Smooth muscle cell (in vitro differentiated cells): Measurements from ENCODE around the gene ZNF521. TPM values are rescaled to one million over a fixed set of nuclear protein-coding genes. Genes with fewer than 3 reads are reported as not detected.

Experiments used
- DNase-seq: peaks from one replicate; lab custom pipeline; 2025; ENCODE audit not compliant: unreplicated experiment; lab: John Stamatoyannopoulos, UW
- H2AFZ ChIP-seq: fragments of 200-600 bp; sonication (generic); 2 replicates; pipeline ENCODE4 v1.6.0; 2016; ENCODE audit warnings: antibody characterized with exemption, low read depth, mild to moderate bottlenecking
- H3F3A ChIP-seq: fragments of 200-600 bp; sonication (generic); 2 replicates; pipeline ENCODE4 v1.6.0; 2017; ENCODE audit warnings: antibody characterized with exemption, low read depth
- H3K27ac ChIP-seq: fragments of 200-600 bp; sonication (generic); 2 replicates; pipeline ENCODE4 v1.5.1; 2016; ENCODE audit warnings: low read depth, mild to moderate bottlenecking
- H3K27me3 ChIP-seq: fragments of 200-600 bp; sonication (generic); 2 replicates; pipeline ENCODE4 v1.6.1; 2016; ENCODE audit warnings: low read depth, mild to moderate bottlenecking
- H3K36me3 ChIP-seq: fragments of 200-600 bp; sonication (generic); 2 replicates; pipeline ENCODE4 v1.5.1; 2016; ENCODE audit warnings: low read depth
- H3K4me1 ChIP-seq: fragments of 200-600 bp; sonication (generic); 2 replicates; pipeline ENCODE4 v1.5.1; 2016; ENCODE audit warnings: low read depth
- H3K4me2 ChIP-seq: fragments of 200-600 bp; sonication (generic); 2 replicates; pipeline ENCODE4 v1.6.0; 2016; ENCODE audit warnings: mild to moderate bottlenecking
- H3K4me3 ChIP-seq: fragments of 200-600 bp; sonication (generic); 2 replicates; pipeline ENCODE4 v1.5.1; 2016; ENCODE audit warnings: mild to moderate bottlenecking
- H3K79me2 ChIP-seq: fragments of 200-600 bp; sonication (generic); 2 replicates; pipeline ENCODE4 v1.6.0; 2016; ENCODE audit warnings: low read depth, mild to moderate bottlenecking
- H3K9ac ChIP-seq: fragments of 200-600 bp; sonication (generic); 2 replicates; pipeline ENCODE4 v1.6.0; 2016; ENCODE audit warnings: low read depth
- H3K9me3 ChIP-seq: fragments of 200-600 bp; sonication (generic); replicated peaks from 2 replicates; pipeline ENCODE4 v1.5.1; 2016; ENCODE audit warnings: low read depth
- H4K20me1 ChIP-seq: fragments of 200-600 bp; sonication (generic); 2 replicates; pipeline ENCODE4 v1.6.0; 2016; ENCODE audit warnings: low read depth
- WGBS: methylation state at CpG from one replicate; pipeline ENCODE4 v1.1.7; 2016; ENCODE audit warnings: low lambda C conversion rate; 5-methylcytosine and 5-hydroxymethylcytosine counted together
- polyA plus RNA-seq: library from polyadenylated mRNA; unstranded; fragments of >200 nt; fragmentation: Nextera tagmentation; extraction: Ambion mirVana; gene quantifications from 2 replicates; pipeline ENCODE4 v1.2.1, GENCODE V29; 2016
- total RNA-seq: library from RNA; depleted of rRNA; stranded (reverse); fragments of >200 nt; gene quantifications from 2 replicates; pipeline ENCODE4 v1.2.3, GENCODE V29; 2014
- TF ChIP-seq, protein P1 (sequence below): fragments of 200-600 bp; sonication (generic); IDR thresholded peaks from 2 replicates; pipeline ENCODE4 v1.5.1; 2017; ENCODE audit warnings: borderline replicate concordance, mild to moderate bottlenecking, antibody characterized with exemption; ENCODE audit not compliant: insufficient read depth, poor library complexity, severe bottlenecking

Gene ZNF521
- total and polyA plus RNA-seq, 2 experiments from 2014 or later: 19.9 to 36.4 TPM

GRCh38 chr18:25234740-25235345 lies 117.1 kb downstream of the ZNF521 start:
- H3K4me3 ChIP-seq: no peak overlapping the region
- H2AFZ ChIP-seq: no peak overlapping the region
- no peak for DNase-seq
- H3K36me3 ChIP-seq: no peaks in the 10 kb centered on the region
- peaks cover 9% of the 10 kb centered on the region for H3K79me2 ChIP-seq
- H3K4me1 ChIP-seq: peaks cover 23% of the 10 kb centered on the region
- 75% methylated on average over 3 of the region's 3 CpGs for WGBS
- H3K9me3 ChIP-seq: no peaks in the 10 kb centered on the region
- H3K9ac ChIP-seq: peak overlapping the region; percentile 76
- no peaks in the 10 kb centered on the region for H3K27me3 ChIP-seq
- H3F3A ChIP-seq: peaks cover 18% of the 10 kb centered on the region
- peaks cover 56% of the 10 kb centered on the region for H4K20me1 ChIP-seq
- H3K27ac ChIP-seq: peak overlapping the region; percentile 84
- TF ChIP-seq, protein P1, sequence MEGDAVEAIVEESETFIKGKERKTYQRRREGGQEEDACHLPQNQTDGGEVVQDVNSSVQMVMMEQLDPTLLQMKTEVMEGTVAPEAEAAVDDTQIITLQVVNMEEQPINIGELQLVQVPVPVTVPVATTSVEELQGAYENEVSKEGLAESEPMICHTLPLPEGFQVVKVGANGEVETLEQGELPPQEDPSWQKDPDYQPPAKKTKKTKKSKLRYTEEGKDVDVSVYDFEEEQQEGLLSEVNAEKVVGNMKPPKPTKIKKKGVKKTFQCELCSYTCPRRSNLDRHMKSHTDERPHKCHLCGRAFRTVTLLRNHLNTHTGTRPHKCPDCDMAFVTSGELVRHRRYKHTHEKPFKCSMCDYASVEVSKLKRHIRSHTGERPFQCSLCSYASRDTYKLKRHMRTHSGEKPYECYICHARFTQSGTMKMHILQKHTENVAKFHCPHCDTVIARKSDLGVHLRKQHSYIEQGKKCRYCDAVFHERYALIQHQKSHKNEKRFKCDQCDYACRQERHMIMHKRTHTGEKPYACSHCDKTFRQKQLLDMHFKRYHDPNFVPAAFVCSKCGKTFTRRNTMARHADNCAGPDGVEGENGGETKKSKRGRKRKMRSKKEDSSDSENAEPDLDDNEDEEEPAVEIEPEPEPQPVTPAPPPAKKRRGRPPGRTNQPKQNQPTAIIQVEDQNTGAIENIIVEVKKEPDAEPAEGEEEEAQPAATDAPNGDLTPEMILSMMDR: no peak
- H3K4me2 ChIP-seq: no peak overlapping the region

GRCh38 chr18:25234322-25234639 lies 117.7 kb downstream of the ZNF521 start:
- H3K4me2 ChIP-seq: peak overlapping the region; percentile 77
- H3K27ac ChIP-seq: peak overlapping the region; percentile 84
- peaks cover 9% of the 10 kb centered on the region for H3K79me2 ChIP-seq
- H3F3A ChIP-seq: peaks cover 24% of the 10 kb centered on the region
- TF ChIP-seq, protein P1: no peak
- no peaks in the 10 kb centered on the region for H3K27me3 ChIP-seq
- WGBS: 89% methylated on average over 1 of the region's 1 CpG
- no peaks in the 10 kb centered on the region for H3K9me3 ChIP-seq
- no peak overlapping the region for H2AFZ ChIP-seq
- H3K4me1 ChIP-seq: peaks cover 23% of the 10 kb centered on the region
- no peaks in the 10 kb centered on the region for H3K36me3 ChIP-seq
- peak overlapping the region; percentile 76 for H3K9ac ChIP-seq
- no peak for DNase-seq
- H4K20me1 ChIP-seq: peaks cover 55% of the 10 kb centered on the region
- H3K4me3 ChIP-seq: peak overlapping the region; percentile 31

DNA sequence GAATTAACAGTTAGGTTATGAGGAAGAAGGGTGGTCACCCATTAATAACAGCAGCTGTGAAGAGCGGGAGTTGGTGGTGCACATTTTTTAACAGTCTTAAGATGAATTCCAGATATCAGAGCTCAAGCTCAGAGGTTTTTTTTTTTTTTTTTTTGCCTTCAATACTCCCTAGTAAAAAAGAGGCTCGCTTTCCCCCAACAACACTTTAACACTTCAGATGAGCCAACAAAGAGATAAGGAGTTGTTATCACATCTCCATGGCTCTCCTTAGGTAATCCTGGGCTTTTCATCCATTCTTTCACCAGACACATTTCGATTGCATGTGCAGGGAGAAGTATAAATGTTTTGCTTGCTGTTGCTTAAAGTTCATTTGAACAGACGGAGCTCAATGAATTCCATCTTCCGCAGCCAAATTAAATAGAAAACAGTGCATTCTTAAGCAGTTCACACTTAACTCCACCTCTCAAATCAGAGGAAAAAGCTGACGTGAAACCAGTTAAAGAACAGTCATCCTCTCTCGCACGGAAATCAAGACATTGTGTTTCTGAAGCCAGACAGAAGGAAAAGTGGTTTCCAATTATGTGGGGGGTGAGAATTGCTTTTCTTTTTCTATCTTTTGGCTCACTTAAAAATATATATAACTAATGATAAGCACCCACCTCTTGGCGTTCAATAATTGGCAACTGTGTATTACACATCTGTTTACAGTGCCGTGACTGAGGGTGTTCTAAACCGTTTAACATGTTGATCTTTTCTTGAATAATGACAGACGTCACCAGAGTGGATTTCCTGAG lies 118.2 kb downstream of the ZNF521 start:
- Histone ChIP-seq H3K9ac (peak overlapping the region; percentile 76), H3K9me3 (no peaks in the 10 kb centered on the region), H4K20me1 (peaks cover 51% of the 10 kb centered on the region), H3K4me1 (peaks cover 23% of the 10 kb centered on the region), H3K36me3 (no peaks in the 10 kb centered on the region), H3K27ac (peak overlapping the region; percentile 84), H2AFZ (no peak overlapping the region), H3F3A (peaks cover 24% of the 10 kb centered on the region), H3K27me3 (no peaks in the 10 kb centered on the region), H3K4me3 (peak overlapping the region; percentile 31), H3K4me2 (peak overlapping the region; percentile 77), H3K79me2 (peaks cover 9% of the 10 kb centered on the region)
- DNase-seq: no peak
- TF ChIP-seq, protein P1: no peak
- WGBS: 28% methylated on average over 12 of the region's 12 CpGs

- WGBS: 83% methylated on average over 5 of the region's 5 CpGs
- H3K4me2 ChIP-seq: peak overlapping the region; percentile 83
- DNase-seq: no peak
- H3K27me3 ChIP-seq: no peaks in the 10 kb centered on the region
- H3K9ac ChIP-seq: peak overlapping the region; percentile 17
- H2AFZ ChIP-seq: no peak overlapping the region
- no peak overlapping the region for H3K4me3 ChIP-seq
- no peaks in the 10 kb centered on the region for H3K9me3 ChIP-seq
- H3K79me2 ChIP-seq: peaks cover 5% of the 10 kb centered on the region
- TF ChIP-seq, protein P1: no peak
- peak overlapping the region; percentile 92 for H3K27ac ChIP-seq
- H3F3A ChIP-seq: peaks cover 24% of the 10 kb centered on the region
- H3K36me3 ChIP-seq: no peaks in the 10 kb centered on the region
- H3K4me1 ChIP-seq: peaks cover 23% of the 10 kb centered on the region
- H4K20me1 ChIP-seq: peaks cover 33% of the 10 kb centered on the region
These were observed 120.7 kb downstream of the ZNF521 start for GRCh38 chr18:25231327-25231691.
